Immature natural killer cell (primary cell): Measurements from ENCODE around the gene RABGAP1L. TPM values are rescaled to one million over a fixed set of nuclear protein-coding genes. Genes with fewer than 3 reads are reported as not detected.
A peak's percentile ranks its signal among the peaks of the same experiment; 100 is the strongest.
"Not testable (repeated sequence)": the region's sequence is repeated elsewhere in the genome, so short reads cannot be mapped to it uniquely, and the experiment has no call there.

Experiments
- DNase-seq, 3 donors: peaks; one replicate each; pipeline ENCODE4 v3.0.0; 2022; ENCODE audit warnings: mixed read lengths in 1 of 3
- H3K27ac Mint-ChIP-seq, 6 donors: one replicate each; pipeline ENCODE4 v1.8.0; 2020; ENCODE audit warnings: mixed read lengths in 6 of 6, mild to moderate bottlenecking in 5 of 6, inconsistent platforms in 4 of 6, moderate library complexity in 3 of 6
- H3K27me3 Mint-ChIP-seq, 3 donors: one replicate each; pipeline ENCODE4 v1.8.0; 2020 to 2021; ENCODE audit warnings: low read depth in 3 of 3, mild to moderate bottlenecking in 3 of 3, mixed read lengths in 3 of 3, moderate library complexity in 3 of 3, inconsistent platforms in 1 of 3
- H3K36me3 Mint-ChIP-seq, 3 donors: one replicate each; pipeline ENCODE4 v1.8.0; 2020; ENCODE audit warnings: mixed read lengths in 3 of 3, inconsistent platforms in 2 of 3, mild to moderate bottlenecking in 2 of 3
- H3K4me1 Mint-ChIP-seq, 2 donors: one replicate each; pipeline ENCODE4 v1.8.0; 2020; ENCODE audit warnings: inconsistent platforms in 2 of 2, mild to moderate bottlenecking in 2 of 2, mixed read lengths in 2 of 2, moderate library complexity in 1 of 2
- H3K4me3 Mint-ChIP-seq, 5 donors: one replicate each; pipeline ENCODE4 v1.8.0; 2020; ENCODE audit warnings: mild to moderate bottlenecking in 5 of 5, mixed read lengths in 5 of 5, inconsistent platforms in 3 of 5, moderate library complexity in 3 of 5
- H3K9me3 Mint-ChIP-seq, 6 donors: one replicate each; pipeline ENCODE4 v1.8.0; 2020; ENCODE audit warnings: mild to moderate bottlenecking in 6 of 6, mixed read lengths in 6 of 6, inconsistent platforms in 4 of 6, moderate library complexity in 3 of 6
- polyA plus RNA-seq, 3 donors: library from polyadenylated mRNA; unstranded; fragments of 300-500 nt; fragmentation: Illumina TruSeq; gene quantifications; one replicate each; pipeline ENCODE4 v1.2.3, GENCODE V29; 2021

RABGAP1L gene
- polyA plus RNA-seq, 3 donors from 2014 or later = 80.2 to 114 (median 86.8) TPM

GRCh38 chr1:174606471-174606870, 447.2 kb downstream of the RABGAP1L start:
- Mint-ChIP-seq H3K4me1 (peaks cover 0 to 17% of the 10 kb centered on the region in 2 donors), H3K27ac (no peak overlapping the region), H3K9me3 (no peaks in the 10 kb centered on the region), H3K36me3 (peaks cover 15 to 27% (median 18%) of the 10 kb centered on the region in 3 donors), H3K4me3 (no peak overlapping the region), H3K27me3 (no peaks in the 10 kb centered on the region)
- no peak for DNase-seq

DNA sequence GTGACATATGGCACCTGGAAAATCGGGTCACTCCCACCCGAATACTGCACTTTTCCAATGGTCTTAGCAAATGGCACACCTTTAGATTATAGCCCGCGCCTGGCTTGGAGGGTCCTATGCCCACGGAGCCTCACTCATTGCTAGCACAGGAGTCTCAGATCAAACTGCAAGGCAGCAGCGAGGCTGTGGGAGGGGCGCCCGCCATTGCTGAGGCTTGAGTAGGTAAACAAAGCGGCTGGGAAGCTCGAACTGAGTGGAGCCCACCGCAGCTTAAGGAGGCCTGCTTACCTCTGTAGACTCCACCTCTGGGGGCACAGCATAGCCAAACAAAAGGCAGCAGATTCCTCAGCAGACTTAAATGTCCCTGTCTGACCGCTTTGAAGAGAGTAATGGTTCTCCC, 458.6 kb downstream of the RABGAP1L start:
- not testable (repeated sequence) for H3K4me3 Mint-ChIP-seq, DNase-seq, H3K27me3 Mint-ChIP-seq, H3K9me3 Mint-ChIP-seq, H3K27ac Mint-ChIP-seq, H3K4me1 Mint-ChIP-seq
- H3K36me3 Mint-ChIP-seq = peaks cover 9 to 16% (median 13%) of the 10 kb centered on the region in 3 donors

DNA sequence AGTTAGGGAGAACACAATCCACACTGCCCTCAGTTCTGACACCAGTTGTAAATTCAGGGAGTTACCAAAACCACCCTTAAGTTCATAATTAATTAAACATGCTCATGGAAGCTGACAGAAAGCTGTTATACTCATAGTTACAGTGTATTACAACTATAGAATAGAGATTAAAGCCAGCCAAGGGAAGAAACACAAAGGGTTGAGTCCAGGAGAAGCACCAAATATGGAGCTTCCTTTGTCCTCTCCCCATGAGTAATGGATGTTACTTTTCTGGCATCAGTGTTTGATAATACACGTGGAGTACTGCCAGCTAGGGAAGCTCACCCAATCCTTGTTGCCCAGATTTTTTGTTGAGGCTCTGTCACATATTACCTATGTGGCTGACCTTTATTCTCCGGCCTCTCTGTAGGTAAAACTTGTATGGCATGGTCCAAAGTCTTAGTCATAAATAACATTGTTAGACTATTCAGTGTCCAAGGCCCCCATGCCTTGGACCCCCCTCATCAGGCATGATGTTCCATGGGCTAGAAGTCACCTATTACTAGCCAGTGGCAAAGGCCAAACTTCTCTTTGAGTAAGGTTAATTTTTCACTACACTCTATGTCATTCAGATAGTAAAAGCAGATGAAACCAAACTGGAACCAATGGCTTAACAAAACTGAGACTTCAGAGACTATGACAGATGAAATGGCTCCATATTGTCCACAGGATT, 464.2 kb downstream of the RABGAP1L start:
- Mint-ChIP-seq H3K27ac (no peak overlapping the region), H3K9me3 (peaks cover 0 to 4% (median 1%) of the 10 kb centered on the region in 6 donors), H3K27me3 (no peaks in the 10 kb centered on the region), H3K36me3 (peaks cover 4 to 6% (median 5%) of the 10 kb centered on the region in 3 donors), H3K4me1 (peaks cover 0 to 2% of the 10 kb centered on the region in 2 donors), H3K4me3 (no peak overlapping the region)
- no peak for DNase-seq

GRCh38 chr1:174626031-174627025, 467.0 kb downstream of the RABGAP1L start:
- Mint-ChIP-seq H3K36me3 (no peaks in the 10 kb centered on the region), H3K27ac (peak overlapping the region in 1 of 6 donors; percentile 41), H3K4me1 (peaks cover 0 to 2% of the 10 kb centered on the region in 2 donors)

DNA sequence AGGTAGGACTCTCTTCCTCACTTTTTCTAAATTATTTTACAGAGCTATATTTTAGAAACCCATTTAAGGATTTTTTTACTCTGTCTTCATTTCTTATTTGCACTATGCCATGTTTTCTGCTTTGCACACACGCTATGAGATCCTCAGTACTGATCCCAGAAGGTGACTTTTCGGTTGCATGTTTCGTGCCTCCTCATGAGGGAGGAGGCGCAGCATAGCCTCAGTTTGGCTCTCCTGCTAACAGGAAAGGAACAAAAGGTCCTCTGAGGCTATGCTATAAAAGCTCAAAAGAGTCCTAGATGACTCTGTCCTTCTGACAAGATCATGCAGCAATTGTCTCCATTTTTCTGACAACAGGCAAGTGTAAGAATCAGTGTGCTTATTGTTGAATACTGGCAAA, 478.2 kb downstream of the RABGAP1L start:
- peaks cover 15 to 20% (median 18%) of the 10 kb centered on the region in 3 donors for H3K36me3 Mint-ChIP-seq
- H3K4me1 Mint-ChIP-seq = peaks cover 0 to 14% of the 10 kb centered on the region in 2 donors
- no peaks in the 10 kb centered on the region for H3K27me3 Mint-ChIP-seq
- H3K27ac Mint-ChIP-seq = peak overlapping the region in 3 of 6 donors; percentile 17 to 41 (median 17)
- DNase-seq = no peak
- H3K9me3 Mint-ChIP-seq = peaks cover 0 to 2% (median 0%) of the 10 kb centered on the region in 6 donors
- H3K4me3 Mint-ChIP-seq = no peak overlapping the region

More at GRCh38 chr1:174626031-174627025, 467.0 kb downstream of the RABGAP1L start:
- no peak for DNase-seq
- H3K27me3 Mint-ChIP-seq = no peaks in the 10 kb centered on the region
- no peak overlapping the region for H3K4me3 Mint-ChIP-seq
- no peaks in the 10 kb centered on the region for H3K9me3 Mint-ChIP-seq

GRCh38 chr1:174639461-174639860, 480.1 kb downstream of the RABGAP1L start:
- Mint-ChIP-seq H3K27me3 (no peaks in the 10 kb centered on the region), H3K4me3 (no peak overlapping the region), H3K4me1 (peaks cover 0 to 14% of the 10 kb centered on the region in 2 donors), H3K36me3 (peaks cover 15 to 18% (median 17%) of the 10 kb centered on the region in 3 donors), H3K9me3 (no peaks in the 10 kb centered on the region), H3K27ac (peak overlapping the region in 1 of 6 donors; percentile 23)
- no peak for DNase-seq

- Mint-ChIP-seq H3K4me1 (peaks cover 1 to 15% of the 10 kb centered on the region in 2 donors), H3K27ac (peak overlapping the region in 1 of 6 donors; percentile 25), H3K36me3 (peaks cover 15 to 19% (median 18%) of the 10 kb centered on the region in 3 donors), H3K9me3 (no peaks in the 10 kb centered on the region), H3K4me3 (no peak overlapping the region), H3K27me3 (no peaks in the 10 kb centered on the region)
- DNase-seq = no peak
Measured at GRCh38 chr1:174640783-174641182, 481.5 kb downstream of the RABGAP1L start.

DNA sequence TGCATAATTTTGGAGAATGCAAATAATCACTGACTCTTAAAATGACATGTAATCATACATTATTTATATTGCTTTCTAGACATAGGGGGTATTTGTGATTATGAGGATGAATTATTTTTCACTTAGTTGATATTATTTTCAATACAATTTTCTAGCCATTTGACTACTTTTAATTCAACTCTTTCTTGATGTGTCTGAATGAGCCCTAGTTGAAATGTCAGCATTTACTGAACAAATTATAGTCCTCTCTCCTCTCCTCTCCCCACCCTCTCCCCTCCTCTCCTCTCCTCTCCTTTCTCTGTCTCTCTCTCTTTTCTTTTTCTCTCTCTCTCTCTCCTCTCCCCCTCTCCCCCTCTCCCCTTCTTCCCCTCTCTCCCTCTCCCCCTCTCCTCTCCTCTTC, 483.1 kb downstream of the RABGAP1L start:
- H3K27ac Mint-ChIP-seq = no peak overlapping the region
- no peaks in the 10 kb centered on the region for H3K9me3 Mint-ChIP-seq
- peaks cover 5 to 31% of the 10 kb centered on the region in 2 donors for H3K4me1 Mint-ChIP-seq
- DNase-seq = no peak
- peaks cover 11 to 20% (median 16%) of the 10 kb centered on the region in 3 donors for H3K36me3 Mint-ChIP-seq
- H3K27me3 Mint-ChIP-seq = no peaks in the 10 kb centered on the region
- no peak overlapping the region for H3K4me3 Mint-ChIP-seq

GRCh38 chr1:174643206-174643605, 483.9 kb downstream of the RABGAP1L start:
- Mint-ChIP-seq H3K9me3 (no peaks in the 10 kb centered on the region), H3K4me1 (peaks cover 5 to 39% of the 10 kb centered on the region in 2 donors), H3K27me3 (no peaks in the 10 kb centered on the region), H3K27ac (no peak overlapping the region), H3K4me3 (no peak overlapping the region), H3K36me3 (peaks cover 3 to 12% (median 8%) of the 10 kb centered on the region in 3 donors)
- no peak for DNase-seq

DNA sequence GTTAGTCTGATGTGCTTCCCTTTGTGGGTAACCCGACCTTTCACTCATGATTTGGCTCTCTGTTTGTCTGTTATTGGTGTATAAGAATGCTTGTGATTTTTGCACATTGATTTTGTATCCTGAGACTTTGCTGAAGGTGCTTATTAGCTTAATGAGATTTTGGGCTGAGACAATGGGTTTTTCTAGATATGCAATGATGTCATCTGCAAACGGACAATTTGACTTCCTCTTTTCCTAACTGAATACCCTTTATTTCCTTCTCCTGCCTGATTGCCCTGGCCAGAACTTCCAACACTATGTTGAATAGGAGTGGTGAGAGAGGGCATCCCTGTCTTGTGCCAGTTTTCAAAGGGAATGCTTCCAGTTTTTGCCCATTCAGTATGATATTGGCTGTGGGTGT, 490.3 kb downstream of the RABGAP1L start:
- not testable (repeated sequence) for H3K4me3 Mint-ChIP-seq, H3K27ac Mint-ChIP-seq, H3K9me3 Mint-ChIP-seq, H3K27me3 Mint-ChIP-seq, DNase-seq
- H3K36me3 Mint-ChIP-seq = peaks cover 0 to 16% (median 11%) of the 10 kb centered on the region in 3 donors
- peaks cover 7 to 44% of the 10 kb centered on the region in 2 donors for H3K4me1 Mint-ChIP-seq

GRCh38 chr1:174652569-174653280, 493.4 kb downstream of the RABGAP1L start:
- H3K4me3 Mint-ChIP-seq = no peak overlapping the region
- H3K36me3 Mint-ChIP-seq = peaks cover 0 to 9% (median 7%) of the 10 kb centered on the region in 3 donors
- H3K27ac Mint-ChIP-seq = no peak overlapping the region
- H3K27me3 Mint-ChIP-seq = no peaks in the 10 kb centered on the region
- no peak for DNase-seq
- peaks cover 0 to 3% (median 0%) of the 10 kb centered on the region in 6 donors for H3K9me3 Mint-ChIP-seq
- peaks cover 3 to 24% of the 10 kb centered on the region in 2 donors for H3K4me1 Mint-ChIP-seq

- no peak for DNase-seq
- Mint-ChIP-seq H3K27me3 (no peaks in the 10 kb centered on the region), H3K36me3 (peaks cover 3 to 9% (median 7%) of the 10 kb centered on the region in 3 donors), H3K4me3 (no peak overlapping the region), H3K4me1 (peaks cover 3 to 20% of the 10 kb centered on the region in 2 donors), H3K27ac (no peak overlapping the region), H3K9me3 (peaks cover 0 to 3% (median 0%) of the 10 kb centered on the region in 6 donors)
Measured at GRCh38 chr1:174654560-174654959, 495.2 kb downstream of the RABGAP1L start.

GRCh38 chr1:174656409-174657059, 497.2 kb downstream of the RABGAP1L start:
- Mint-ChIP-seq H3K9me3 (peaks cover 0 to 2% (median 0%) of the 10 kb centered on the region in 6 donors), H3K4me3 (no peak overlapping the region), H3K36me3 (peaks cover 3 to 7% (median 7%) of the 10 kb centered on the region in 3 donors), H3K27ac (no peak overlapping the region), H3K27me3 (no peaks in the 10 kb centered on the region), H3K4me1 (peaks cover 3 to 31% of the 10 kb centered on the region in 2 donors)
- no peak for DNase-seq
